HG02642 (cell line): Measurements from ENCODE around the gene KIF16B.

ENCODE experiments used
- ATAC-seq: cut with Tn5 transposase; IDR thresholded peaks from one replicate; pipeline ENCODE4 v1.9.1; 2021; ENCODE audit warnings: mild to moderate bottlenecking; ENCODE audit not compliant: unreplicated experiment, poor library complexity

Gene KIF16B

GRCh38 chr20:16555754-16556153 is 17.5 kb downstream of the KIF16B start:
- no peak for ATAC-seq

GRCh38 chr20:16554766-16555543 is 18.3 kb downstream of the KIF16B start:
- ATAC-seq, result no peak

GRCh38 chr20:16553684-16554083 is 19.6 kb downstream of the KIF16B start:
- no peak for ATAC-seq

- no peak for ATAC-seq
Measured at GRCh38 chr20:16553101-16553500, 20.1 kb downstream of the KIF16B start.

GRCh38 chr20:16552015-16552414 is 21.2 kb downstream of the KIF16B start:
- ATAC-seq, result no peak

- ATAC-seq, result no peak
Measured at GRCh38 chr20:16551607-16552006, 21.6 kb downstream of the KIF16B start.

GRCh38 chr20:16548068-16548672 is 25.1 kb downstream of the KIF16B start:
- ATAC-seq, result no peak

GRCh38 chr20:16544949-16545348 is 28.3 kb downstream of the KIF16B start:
- ATAC-seq, result no peak

- no peak for ATAC-seq
Measured at GRCh38 chr20:16542477-16542876, 30.8 kb downstream of the KIF16B start.

- ATAC-seq, result no peak
Measured at GRCh38 chr20:16541878-16542277, 31.4 kb downstream of the KIF16B start.

- ATAC-seq, result no peak
Measured at GRCh38 chr20:16541226-16541625, 32.0 kb downstream of the KIF16B start.

- no peak for ATAC-seq
Measured at GRCh38 chr20:16539280-16540021, 33.8 kb downstream of the KIF16B start.

- no peak for ATAC-seq
Measured at GRCh38 chr20:16538779-16539178, 34.5 kb downstream of the KIF16B start.

GRCh38 chr20:16537918-16538317 is 35.3 kb downstream of the KIF16B start:
- ATAC-seq, result no peak

- no peak for ATAC-seq
Measured at GRCh38 chr20:16537025-16537665, 36.1 kb downstream of the KIF16B start.

- no peak for ATAC-seq
Measured at GRCh38 chr20:16535277-16535676, 38.0 kb downstream of the KIF16B start.

- no peak for ATAC-seq
Measured at GRCh38 chr20:16533502-16533901, 39.7 kb downstream of the KIF16B start.

- ATAC-seq, result no peak
Measured at GRCh38 chr20:16531485-16531884, 41.8 kb downstream of the KIF16B start.

- no peak for ATAC-seq
Measured at GRCh38 chr20:16530201-16530681, 43.0 kb downstream of the KIF16B start.

- no peak for ATAC-seq
Measured at GRCh38 chr20:16528078-16528477, 45.2 kb downstream of the KIF16B start.

GRCh38 chr20:16527438-16527837 is 45.8 kb downstream of the KIF16B start:
- no peak for ATAC-seq
